NCI-H510A (cell line): ENCODE results near the gene YPEL3.

Experiments
- DNase-seq: peaks from one replicate; lab custom pipeline; 2025; lab: John Stamatoyannopoulos, UW

The YPEL3 gene

GRCh38 chr16:30046178-30046577 is 49.8 kb downstream of the YPEL3 start:
- no peak for DNase-seq
